Measurements from ENCODE around the gene PSG4.
"Not testable (repeated sequence)": the region's sequence is repeated elsewhere in the genome, so short reads cannot be mapped to it uniquely, and the experiment has no call there.

PSG4 gene

DNA sequence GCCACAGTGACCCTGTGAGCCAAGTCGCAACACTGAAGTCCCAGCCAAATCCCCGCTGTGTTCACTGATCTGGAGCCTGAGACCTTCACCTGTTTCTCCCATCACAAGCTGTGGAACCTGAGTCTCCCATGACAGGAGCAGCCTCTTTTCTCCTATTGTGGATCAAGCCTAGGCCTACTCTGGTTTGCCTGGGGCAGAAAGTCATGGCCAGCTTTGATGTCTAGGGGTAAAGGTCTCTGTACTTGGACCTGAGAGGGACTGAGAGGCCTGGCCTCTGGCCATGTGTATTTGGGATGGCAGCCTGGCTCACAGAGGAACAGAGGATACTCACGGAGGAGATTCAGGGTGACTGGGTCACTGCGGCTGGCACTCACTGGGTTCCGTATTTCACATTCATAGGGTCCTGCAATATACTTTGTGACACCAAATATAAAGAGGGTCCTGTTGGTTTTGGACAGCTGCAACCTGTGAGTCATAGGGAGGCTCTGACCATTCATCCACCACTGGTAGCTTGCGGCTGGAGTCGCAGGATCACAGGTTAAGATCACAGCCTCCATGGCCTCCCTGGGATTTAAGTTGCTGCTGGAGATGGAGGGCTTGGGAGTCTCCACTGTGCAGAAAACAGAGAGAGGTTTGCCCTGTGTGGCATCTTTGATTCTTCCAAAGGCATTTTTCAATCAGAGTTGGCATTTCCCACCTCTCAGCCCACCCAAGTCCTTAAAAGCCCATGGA, 7.6 kb downstream of the PSG4 start:
- DNase-seq = not testable (repeated sequence)

DNA sequence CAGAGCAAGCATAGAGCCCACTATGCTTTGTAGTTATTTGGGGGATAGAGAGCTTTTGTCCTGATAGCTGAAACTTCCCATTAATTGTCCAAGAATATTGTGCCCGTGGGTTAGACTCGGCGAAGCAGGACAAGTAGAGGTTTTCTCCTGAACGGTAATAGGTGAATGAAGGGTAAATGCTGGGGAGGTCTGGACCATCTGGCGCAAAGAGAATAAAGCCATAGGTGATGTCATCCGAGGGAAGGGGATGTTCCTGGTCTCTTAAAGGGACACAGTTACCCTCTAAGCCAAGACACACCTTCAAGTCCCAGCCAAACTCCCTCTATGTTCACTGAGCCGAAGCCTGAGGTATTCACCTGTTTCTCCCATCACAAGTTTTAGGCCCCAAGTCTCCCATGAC, 11.0 kb downstream of the PSG4 start:
- not testable (repeated sequence) for DNase-seq

DNA sequence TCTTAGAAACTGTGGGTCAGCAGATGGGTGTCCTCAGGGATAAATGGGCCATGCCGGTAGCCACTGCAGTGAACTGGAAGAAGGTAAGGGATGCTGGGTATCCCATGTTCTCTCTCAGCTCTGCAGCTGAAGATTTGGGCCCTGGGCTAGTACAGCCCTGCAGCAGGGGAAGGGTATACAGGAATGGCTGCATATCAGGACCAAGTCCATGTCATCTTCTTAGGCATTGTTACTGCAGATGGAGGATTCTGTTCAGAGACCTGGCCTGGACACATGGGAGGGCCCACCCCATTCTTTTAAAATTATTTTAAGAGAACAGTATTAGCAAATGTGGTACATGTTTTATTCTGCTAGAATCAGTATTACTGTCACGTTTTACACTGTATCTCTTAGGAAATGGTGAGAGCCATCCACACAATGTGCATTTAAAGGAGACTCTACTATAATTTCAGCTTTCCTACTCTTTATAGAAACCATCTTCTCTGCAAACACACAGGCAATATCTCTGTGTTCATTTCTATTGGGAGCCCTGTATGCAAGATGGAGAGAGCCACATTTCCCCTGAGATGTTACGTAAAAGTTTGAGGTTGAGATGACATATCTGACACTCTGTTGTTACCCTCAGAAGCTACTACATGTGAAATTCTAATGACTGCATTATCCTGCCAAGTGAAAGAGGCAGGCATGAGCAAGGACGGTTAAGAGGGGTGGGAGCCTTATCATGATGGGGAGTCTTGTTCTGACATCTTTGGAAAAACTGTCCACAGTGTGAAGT, 12.9 kb downstream of the PSG4 start:
- DNase-seq = not testable (repeated sequence)

DNA sequence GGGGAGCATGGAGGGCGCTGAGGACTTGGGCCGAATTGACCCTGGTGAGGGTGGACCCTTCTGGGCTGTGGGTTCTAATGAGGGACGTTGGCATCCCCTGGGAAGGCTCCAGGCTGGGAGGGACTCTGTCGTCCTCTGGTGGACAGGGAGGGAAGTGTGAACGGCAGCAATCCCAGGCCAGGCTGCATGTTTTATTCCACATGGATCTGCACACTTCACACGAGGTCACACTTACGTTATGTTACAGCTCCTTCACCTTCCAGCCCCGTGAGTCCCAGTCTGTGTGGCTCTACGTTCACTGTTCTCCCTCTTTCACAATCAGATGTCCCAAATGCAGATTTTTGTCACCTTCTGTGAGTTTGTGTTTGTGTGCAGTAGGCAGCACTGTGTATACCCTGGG, 17.3 kb downstream of the PSG4 start:
- DNase-seq = not testable (repeated sequence)

DNA sequence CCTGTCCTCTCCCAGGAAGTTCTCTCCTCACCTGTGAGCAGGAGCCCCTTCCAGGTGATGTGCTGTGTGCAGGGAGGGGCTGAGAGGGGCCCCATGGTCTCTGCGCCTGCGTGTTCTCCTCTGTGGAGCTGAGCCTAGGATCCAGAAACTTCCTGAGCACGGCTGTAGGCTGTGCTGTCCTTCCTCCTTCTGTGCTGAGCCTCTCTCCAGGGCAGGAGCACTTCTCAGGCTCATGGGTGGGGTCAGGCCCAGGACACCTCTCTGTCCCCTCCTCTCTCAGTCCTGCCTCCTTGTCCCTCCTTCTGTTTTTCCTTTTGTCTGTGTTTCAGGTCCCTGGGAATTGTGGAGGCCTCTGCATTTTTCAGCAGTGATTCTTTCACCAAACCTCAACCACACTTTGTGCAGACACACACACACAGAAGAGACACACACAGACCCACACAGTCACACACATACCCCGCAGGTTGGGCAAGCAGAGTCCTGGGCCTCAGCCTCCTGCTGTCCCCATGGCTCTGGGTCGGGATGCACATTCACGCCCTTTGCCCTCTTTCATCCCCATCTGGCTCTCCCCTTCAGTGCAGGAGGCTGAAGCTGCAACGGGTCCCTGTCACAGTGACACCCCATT, 19.0 kb downstream of the PSG4 start, which contains the start of gene PSG5:
TSS of gene PSG5 (minus strand) at position 226 of the 625 bp plus-strand sequence. CDS start at position 95, 131 bp downstream.
- DNase-seq = not testable (repeated sequence)

DNA sequence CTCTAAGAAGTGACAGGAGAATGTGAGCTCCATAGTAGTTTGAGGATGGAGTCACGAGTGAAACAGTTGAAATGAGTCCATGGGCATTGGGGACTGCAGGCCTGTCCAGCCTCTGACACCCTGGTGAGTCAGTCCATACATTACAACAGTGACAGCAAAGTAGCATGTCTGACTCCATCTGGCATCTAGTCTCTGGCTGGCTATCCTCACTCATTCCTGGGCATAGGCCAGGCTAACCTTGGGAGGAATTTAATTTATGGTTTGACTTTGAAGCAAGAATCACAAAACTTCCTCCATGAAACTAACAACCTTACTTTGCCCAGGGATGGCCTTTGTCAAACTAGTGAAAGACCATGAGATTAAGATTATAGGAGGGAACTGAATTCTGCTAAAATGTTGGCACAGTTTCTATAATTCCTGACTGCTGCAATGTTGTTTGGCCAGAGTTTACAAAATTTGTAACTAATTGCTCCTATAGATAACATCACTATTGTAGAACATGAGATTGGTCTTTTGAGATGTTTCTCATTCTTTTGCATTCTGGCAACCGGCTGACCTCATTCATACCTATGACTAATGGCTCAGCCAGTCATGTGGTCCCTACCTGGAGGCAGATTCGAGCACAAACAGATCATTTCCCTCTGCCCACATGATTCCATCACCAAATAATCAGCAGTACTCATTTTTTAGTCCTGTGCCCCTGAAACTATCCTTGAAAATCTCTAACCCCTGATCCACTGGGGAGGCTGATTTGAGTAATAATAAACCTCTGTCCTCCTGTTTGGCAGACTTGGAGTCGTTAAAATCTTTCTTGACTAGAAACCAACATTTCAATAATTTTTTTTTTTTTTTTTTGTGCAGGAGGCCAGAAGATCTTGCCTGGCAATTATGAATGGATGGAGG, 23.3 kb downstream of the PSG4 start:
- not testable (repeated sequence) for DNase-seq

DNA sequence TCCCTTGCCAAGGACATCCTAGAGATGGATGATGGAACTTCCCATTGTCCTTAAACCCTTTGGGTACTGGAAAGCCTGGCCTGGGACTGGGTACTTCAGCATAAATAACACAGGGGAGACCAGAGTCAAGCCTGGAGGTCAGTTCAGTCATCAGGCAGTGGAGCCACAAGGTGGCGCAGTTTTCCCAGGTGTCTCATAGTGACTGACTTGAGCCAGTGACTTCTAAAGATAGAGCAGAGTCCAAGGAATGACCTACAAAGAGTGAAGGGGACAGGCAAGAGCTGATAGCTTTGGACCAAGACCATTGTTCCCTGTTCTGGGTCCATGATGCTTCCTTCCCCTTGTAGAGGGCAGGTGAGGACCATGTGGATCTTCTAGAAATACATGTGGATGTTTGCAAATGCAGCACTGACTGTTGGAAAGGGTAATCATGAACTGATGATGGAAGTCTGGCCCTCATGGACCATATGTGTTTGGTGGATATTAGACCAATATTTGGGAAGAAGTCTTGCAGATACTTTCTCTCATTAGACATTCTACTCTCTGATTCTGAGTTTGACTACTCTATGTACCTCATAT, 25.8 kb downstream of the PSG4 start:
- not testable (repeated sequence) for DNase-seq

DNA sequence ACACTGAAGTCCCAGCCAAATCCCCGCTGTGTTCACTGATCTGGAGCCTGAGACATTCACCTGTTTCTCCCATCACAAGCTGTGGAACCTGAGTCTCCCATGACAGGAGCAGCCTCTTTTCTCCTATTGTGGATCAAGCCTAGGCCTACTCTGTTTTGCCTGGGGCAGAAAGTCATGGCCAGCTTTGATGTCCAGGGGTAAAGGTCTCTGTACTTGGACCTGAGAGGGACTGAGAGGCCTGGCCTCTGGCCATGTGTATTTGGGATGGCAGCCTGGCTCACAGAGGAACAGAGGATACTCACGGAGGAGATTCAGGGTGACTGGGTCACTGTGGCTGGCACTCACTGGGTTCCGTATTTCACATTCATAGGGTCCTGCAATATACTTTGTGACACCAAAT, 26.9 kb downstream of the PSG4 start:
- not testable (repeated sequence) for DNase-seq

DNA sequence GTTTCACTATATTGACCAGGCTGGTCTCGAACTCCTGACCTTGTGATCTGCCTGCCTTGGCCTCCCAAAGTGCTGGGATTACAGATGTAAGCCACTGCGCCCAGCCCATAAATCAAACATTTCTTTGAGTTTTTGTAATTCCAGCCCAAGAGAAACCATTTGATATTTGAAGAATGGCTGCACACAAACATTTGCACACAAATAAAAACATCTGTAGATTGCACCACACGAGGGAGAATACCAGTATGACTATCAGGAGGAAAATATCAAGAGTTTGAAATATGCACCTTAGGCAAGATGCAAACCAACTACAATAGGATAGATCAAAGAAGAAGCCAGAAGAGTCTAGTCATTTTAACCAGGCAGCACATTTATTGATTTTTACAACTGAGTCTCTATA, 39.5 kb downstream of the PSG4 start:
- DNase-seq = not testable (repeated sequence)

DNA sequence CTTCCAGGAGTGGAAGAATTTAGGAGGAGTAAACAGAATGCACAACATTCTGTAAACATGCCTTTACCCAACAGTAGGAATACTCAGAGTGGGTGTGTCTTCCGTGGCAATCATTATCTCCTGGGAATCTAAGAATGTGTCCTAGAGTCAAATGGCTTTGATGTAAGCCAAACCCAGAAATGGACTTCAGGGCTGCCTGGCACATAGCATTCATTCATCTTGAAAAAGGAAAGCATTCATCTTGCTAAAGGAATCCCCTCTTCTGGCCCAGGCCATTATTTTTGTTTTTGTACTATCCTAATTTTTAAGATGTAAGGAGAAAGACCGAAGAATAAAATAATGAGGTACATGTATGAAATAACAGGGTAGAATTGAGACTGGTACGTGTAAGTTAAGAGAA, 42.3 kb downstream of the PSG4 start:
- not testable (repeated sequence) for DNase-seq

DNA sequence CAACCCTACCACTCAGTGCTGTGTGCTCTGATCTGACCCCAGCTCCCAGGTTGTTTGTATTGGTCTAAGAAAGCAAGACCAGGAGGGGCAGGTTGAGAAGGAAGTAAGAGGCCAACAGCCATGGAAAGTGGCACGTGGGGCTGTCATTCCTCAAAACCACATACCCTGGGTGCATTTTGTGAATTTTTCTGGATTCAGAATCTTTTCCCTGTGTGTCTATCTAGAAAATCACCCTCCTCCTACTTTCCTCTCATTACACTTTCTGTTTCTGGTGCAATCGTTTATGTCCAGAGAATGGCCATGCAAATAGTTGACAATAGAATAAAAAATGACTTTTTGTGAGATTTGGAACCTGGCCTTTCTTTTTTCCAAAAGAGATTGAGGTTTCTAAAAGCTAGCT, 43.2 kb downstream of the PSG4 start:
- DNase-seq = not testable (repeated sequence)

DNA sequence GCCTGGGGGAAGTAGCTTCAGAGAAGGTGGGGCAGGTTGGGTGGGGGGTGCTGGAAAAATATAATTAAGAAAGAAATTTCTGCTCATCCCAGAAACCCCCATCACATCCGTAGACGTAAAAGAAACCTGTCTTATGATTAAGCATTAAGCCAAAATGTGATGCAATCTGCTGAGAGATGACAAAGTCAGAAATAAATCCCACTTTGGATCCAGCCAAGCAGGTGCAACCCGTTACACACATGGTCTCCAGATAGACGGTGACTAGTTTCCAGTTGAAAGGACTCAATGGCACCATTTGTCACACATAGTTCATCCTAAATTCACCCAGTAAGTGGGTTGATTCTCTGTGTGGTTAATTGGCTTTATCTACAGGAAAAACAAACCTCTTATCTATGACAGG, 53.2 kb downstream of the PSG4 start:
- no peak for DNase-seq

DNA sequence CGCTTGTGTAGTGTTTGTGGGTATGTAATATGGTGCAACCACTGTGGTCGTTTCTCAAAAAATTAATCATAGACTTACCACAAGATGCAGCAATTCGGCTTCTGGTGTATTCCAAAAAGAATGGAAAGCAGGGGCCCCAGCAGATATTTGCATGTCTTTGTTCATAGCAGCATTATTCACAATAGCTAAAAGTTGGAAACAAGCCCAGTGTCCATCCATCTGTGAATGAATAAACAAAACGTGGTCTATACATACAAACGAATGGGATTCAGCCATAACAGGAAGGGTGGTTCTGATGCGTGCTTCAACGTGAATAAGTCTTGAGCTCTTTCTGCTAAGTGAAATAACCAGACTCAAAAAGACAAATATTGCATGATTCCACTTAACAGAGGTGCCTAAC, 55.6 kb downstream of the PSG4 start:
- not testable (repeated sequence) for DNase-seq

DNA sequence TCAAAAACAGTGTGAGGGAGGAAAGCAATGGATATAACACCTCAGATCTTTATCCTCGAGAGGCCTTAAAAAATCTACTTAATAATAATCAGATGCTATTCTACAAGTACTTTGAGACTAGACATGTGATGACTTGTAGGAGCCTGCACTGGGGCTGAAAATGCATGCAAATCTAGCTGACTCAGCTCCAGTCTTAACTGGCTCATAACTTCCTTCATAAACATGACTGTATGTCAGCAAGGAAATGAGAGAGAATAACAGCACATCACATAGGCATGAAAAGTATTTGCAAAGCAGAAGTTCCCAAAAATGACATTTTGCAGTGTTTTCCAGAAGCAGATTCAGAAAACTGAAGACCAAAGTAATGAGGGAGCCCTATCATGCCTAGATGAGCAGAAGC, 57.2 kb downstream of the PSG4 start:
- DNase-seq = no peak
